ENCODE measurements around the gene GPC6.
A peak's percentile ranks its signal among the peaks of the same experiment; 100 is the strongest.

Gene GPC6

GRCh38 chr13:94243551-94243950 is 1016.9 kb downstream of the GPC6 start:
- no peaks in the 10 kb centered on the region for H3K27me3 ChIP-seq (ENCODE audit: insufficient read depth, poor library complexity, severe bottlenecking)
- DNase-seq (ENCODE audit: low spot score) (no peak), ATAC-seq (ENCODE audit: low read depth) (no peak)
- H3K9me3 ChIP-seq (ENCODE audit: severe bottlenecking), result no peaks in the 10 kb centered on the region
- no peaks in the 10 kb centered on the region for H3K4me1 ChIP-seq (ENCODE audit: insufficient read depth, poor library complexity, severe bottlenecking)
- no peaks in the 10 kb centered on the region for H3K36me3 ChIP-seq (ENCODE audit: low read depth)
- H3K4me3 ChIP-seq (ENCODE audit: severe bottlenecking), result no peak overlapping the region
- TF ChIP-seq, protein P1, sequence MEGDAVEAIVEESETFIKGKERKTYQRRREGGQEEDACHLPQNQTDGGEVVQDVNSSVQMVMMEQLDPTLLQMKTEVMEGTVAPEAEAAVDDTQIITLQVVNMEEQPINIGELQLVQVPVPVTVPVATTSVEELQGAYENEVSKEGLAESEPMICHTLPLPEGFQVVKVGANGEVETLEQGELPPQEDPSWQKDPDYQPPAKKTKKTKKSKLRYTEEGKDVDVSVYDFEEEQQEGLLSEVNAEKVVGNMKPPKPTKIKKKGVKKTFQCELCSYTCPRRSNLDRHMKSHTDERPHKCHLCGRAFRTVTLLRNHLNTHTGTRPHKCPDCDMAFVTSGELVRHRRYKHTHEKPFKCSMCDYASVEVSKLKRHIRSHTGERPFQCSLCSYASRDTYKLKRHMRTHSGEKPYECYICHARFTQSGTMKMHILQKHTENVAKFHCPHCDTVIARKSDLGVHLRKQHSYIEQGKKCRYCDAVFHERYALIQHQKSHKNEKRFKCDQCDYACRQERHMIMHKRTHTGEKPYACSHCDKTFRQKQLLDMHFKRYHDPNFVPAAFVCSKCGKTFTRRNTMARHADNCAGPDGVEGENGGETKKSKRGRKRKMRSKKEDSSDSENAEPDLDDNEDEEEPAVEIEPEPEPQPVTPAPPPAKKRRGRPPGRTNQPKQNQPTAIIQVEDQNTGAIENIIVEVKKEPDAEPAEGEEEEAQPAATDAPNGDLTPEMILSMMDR (IDR thresholded peaks at IDR 0.05; ENCODE audit: poor library complexity, severe bottlenecking), result no peak
- H3K27ac ChIP-seq (ENCODE audit: poor library complexity, severe bottlenecking), result no peak overlapping the region

- TF ChIP-seq, protein P1 (IDR thresholded peaks at IDR 0.05; ENCODE audit: poor library complexity, severe bottlenecking), result no peak
- DNase-seq (ENCODE audit: low spot score) (no peak), ATAC-seq (ENCODE audit: low read depth) (no peak)
- no peak overlapping the region for H3K4me3 ChIP-seq (ENCODE audit: severe bottlenecking)
- H3K36me3 ChIP-seq (ENCODE audit: low read depth), result no peaks in the 10 kb centered on the region
- H3K27me3 ChIP-seq (ENCODE audit: insufficient read depth, poor library complexity, severe bottlenecking), result no peaks in the 10 kb centered on the region
- no peaks in the 10 kb centered on the region for H3K4me1 ChIP-seq (ENCODE audit: insufficient read depth, poor library complexity, severe bottlenecking)
- H3K27ac ChIP-seq (ENCODE audit: poor library complexity, severe bottlenecking), result no peak overlapping the region
- H3K9me3 ChIP-seq (ENCODE audit: severe bottlenecking), result no peaks in the 10 kb centered on the region
Observed at GRCh38 chr13:94246495-94246894, 1019.9 kb downstream of the GPC6 start.

GRCh38 chr13:94247890-94248289 is 1021.3 kb downstream of the GPC6 start:
- Histone ChIP-seq H3K27me3 (ENCODE audit: insufficient read depth, poor library complexity, severe bottlenecking) (no peaks in the 10 kb centered on the region), H3K9me3 (ENCODE audit: severe bottlenecking) (no peaks in the 10 kb centered on the region), H3K36me3 (ENCODE audit: low read depth) (no peaks in the 10 kb centered on the region), H3K4me1 (ENCODE audit: insufficient read depth, poor library complexity, severe bottlenecking) (no peaks in the 10 kb centered on the region), H3K27ac (ENCODE audit: poor library complexity, severe bottlenecking) (no peak overlapping the region), H3K4me3 (ENCODE audit: severe bottlenecking) (no peak overlapping the region)
- DNase-seq (ENCODE audit: low spot score) (no peak), ATAC-seq (ENCODE audit: low read depth) (no peak)
- TF ChIP-seq, protein P1 (IDR thresholded peaks at IDR 0.05; ENCODE audit: poor library complexity, severe bottlenecking), result no peak

- TF ChIP-seq, protein P1 (IDR thresholded peaks at IDR 0.05; ENCODE audit: poor library complexity, severe bottlenecking), result no peak
- Histone ChIP-seq H3K36me3 (ENCODE audit: low read depth) (no peaks in the 10 kb centered on the region), H3K27me3 (ENCODE audit: insufficient read depth, poor library complexity, severe bottlenecking) (no peaks in the 10 kb centered on the region), H3K27ac (ENCODE audit: poor library complexity, severe bottlenecking) (no peak overlapping the region), H3K9me3 (ENCODE audit: severe bottlenecking) (no peaks in the 10 kb centered on the region), H3K4me1 (ENCODE audit: insufficient read depth, poor library complexity, severe bottlenecking) (no peaks in the 10 kb centered on the region), H3K4me3 (ENCODE audit: severe bottlenecking) (no peak overlapping the region)
- ATAC-seq (ENCODE audit: low read depth), result no peak
- DNase-seq (ENCODE audit: low spot score), result no peak
Observed at GRCh38 chr13:94248454-94249228, 1022.0 kb downstream of the GPC6 start.

DNA sequence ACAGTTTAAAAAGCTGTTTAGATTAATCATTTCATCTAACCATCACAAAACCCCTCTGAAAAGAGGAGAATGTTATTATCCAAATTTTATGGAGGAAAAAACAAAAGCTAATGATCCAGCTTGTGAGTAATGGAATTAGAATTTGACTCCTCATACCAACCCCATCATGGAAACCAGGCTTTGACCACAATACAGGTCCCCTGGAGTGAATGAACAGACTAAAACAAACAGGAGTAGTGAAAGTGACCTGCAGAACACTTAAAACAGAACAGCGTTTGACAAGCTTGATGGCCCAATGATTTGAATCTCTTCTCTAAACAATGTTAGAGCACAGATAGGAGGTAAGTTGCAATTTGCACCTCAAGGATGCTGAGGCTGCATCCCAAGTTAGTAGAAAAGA is 1022.9 kb downstream of the GPC6 start:
- no peaks in the 10 kb centered on the region for H3K9me3 ChIP-seq (ENCODE audit: severe bottlenecking)
- no peaks in the 10 kb centered on the region for H3K36me3 ChIP-seq (ENCODE audit: low read depth)
- H3K4me1 ChIP-seq (ENCODE audit: insufficient read depth, poor library complexity, severe bottlenecking), result no peaks in the 10 kb centered on the region
- H3K27me3 ChIP-seq (ENCODE audit: insufficient read depth, poor library complexity, severe bottlenecking), result no peaks in the 10 kb centered on the region
- 0 out of 3 replicates have a peak, but pooled peaks have one; percentile 46 for ATAC-seq (ENCODE audit: low read depth)
- DNase-seq (ENCODE audit: low spot score), result no peak
- TF ChIP-seq, protein P1 (IDR thresholded peaks at IDR 0.05; ENCODE audit: poor library complexity, severe bottlenecking), result no peak
- H3K27ac ChIP-seq (ENCODE audit: poor library complexity, severe bottlenecking), result no peak overlapping the region
- no peak overlapping the region for H3K4me3 ChIP-seq (ENCODE audit: severe bottlenecking)
